GM10266 (cell line): ENCODE results near the gene ARMC10.

ENCODE experiments used
- DNase-seq: peaks from one replicate; pipeline ENCODE4 v3.0.0; 2012; ENCODE audit errors: extremely low spot score
- CTCF ChIP-seq: IDR thresholded peaks from 2 replicates; pipeline ENCODE4 v1.5.1; 2012; ENCODE audit warnings: mild to moderate bottlenecking, low read depth; ENCODE audit not compliant: control insufficient read depth, insufficient read depth; ENCODE audit errors: missing control alignments

The ARMC10 gene

GRCh38 chr7:103124429-103124979 is 49.6 kb downstream of the ARMC10 start:
- TF ChIP-seq CTCF, result no peak
- DNase-seq, result no peak

GRCh38 chr7:103127006-103127405 is 52.1 kb downstream of the ARMC10 start:
- no peak for DNase-seq
- TF ChIP-seq CTCF, result no peak

- TF ChIP-seq CTCF, result no peak
- no peak for DNase-seq
These were observed 55.0 kb downstream of the ARMC10 start for GRCh38 chr7:103129702-103130549.

GRCh38 chr7:103130901-103131624 is 56.1 kb downstream of the ARMC10 start:
- no peak for TF ChIP-seq CTCF
- no peak for DNase-seq

- TF ChIP-seq CTCF, result no peak
- DNase-seq, result no peak
These were observed 58.2 kb downstream of the ARMC10 start for GRCh38 chr7:103132995-103133688.

- TF ChIP-seq CTCF, result no peak
- DNase-seq, result no peak
These were observed 60.1 kb downstream of the ARMC10 start for GRCh38 chr7:103134836-103135554.
